Kidney epithelial cell (primary cell): ENCODE results near the gene SHC3. TPM values are rescaled to one million over a fixed set of nuclear protein-coding genes. Genes with fewer than 3 reads are reported as not detected.

Experiments
- DNase-seq: peaks from one replicate; pipeline ENCODE4 v3.0.0-alpha.2; 2010; ENCODE audit warnings: low read depth
- H3K27me3 ChIP-seq: 2 replicates; pipeline ENCODE4 v1.6.0; 2011; ENCODE audit warnings: low read length; ENCODE audit not compliant: control insufficient read depth, insufficient read depth
- H3K36me3 ChIP-seq: 2 replicates; pipeline ENCODE4 v1.5.1; 2011; ENCODE audit warnings: low read length; ENCODE audit not compliant: control insufficient read depth, insufficient read depth
- H3K4me3 ChIP-seq: 2 replicates; pipeline ENCODE4 v1.5.1; 2011; ENCODE audit warnings: low read depth, mild to moderate bottlenecking, control low read depth, low read length
- total RNA-seq: library from RNA; depleted of rRNA; stranded (reverse); fragments of >200 nt; gene quantifications from 2 replicates; pipeline ENCODE4 v1.2.3, GENCODE V29; 2015
- TF ChIP-seq, protein P1 (sequence below): IDR thresholded peaks from 2 replicates; pipeline ENCODE4 v1.5.1; 2011; ENCODE audit warnings: mild to moderate bottlenecking, moderate library complexity, low read length, control low read depth, inconsistent platforms; ENCODE audit not compliant: insufficient read depth, poor library complexity, severe bottlenecking

Gene SHC3
- total RNA-seq, 1 donor from 2014 or later: 2.9 TPM

DNA sequence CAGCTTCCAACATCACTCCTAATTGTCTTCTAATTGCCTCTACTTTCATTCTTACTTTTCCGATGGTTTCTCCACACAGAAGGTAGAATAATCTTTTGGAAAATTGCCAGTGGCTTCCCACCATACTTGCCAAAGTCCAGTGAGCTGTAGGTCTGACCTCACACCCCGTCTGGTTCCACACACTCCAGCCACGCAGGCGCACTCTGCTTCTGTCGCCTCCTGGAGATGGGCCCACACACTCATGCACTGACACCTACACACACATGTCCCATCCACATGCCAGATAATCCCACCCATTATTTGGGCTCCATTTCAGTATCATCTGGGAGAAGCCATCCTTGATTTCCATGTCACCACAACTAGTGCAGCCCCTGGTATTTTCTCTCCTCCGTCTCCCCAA is 12.7 kb downstream of the SHC3 start:
- no peak for DNase-seq
- H3K4me3 ChIP-seq: no peak overlapping the region
- TF ChIP-seq, protein P1, sequence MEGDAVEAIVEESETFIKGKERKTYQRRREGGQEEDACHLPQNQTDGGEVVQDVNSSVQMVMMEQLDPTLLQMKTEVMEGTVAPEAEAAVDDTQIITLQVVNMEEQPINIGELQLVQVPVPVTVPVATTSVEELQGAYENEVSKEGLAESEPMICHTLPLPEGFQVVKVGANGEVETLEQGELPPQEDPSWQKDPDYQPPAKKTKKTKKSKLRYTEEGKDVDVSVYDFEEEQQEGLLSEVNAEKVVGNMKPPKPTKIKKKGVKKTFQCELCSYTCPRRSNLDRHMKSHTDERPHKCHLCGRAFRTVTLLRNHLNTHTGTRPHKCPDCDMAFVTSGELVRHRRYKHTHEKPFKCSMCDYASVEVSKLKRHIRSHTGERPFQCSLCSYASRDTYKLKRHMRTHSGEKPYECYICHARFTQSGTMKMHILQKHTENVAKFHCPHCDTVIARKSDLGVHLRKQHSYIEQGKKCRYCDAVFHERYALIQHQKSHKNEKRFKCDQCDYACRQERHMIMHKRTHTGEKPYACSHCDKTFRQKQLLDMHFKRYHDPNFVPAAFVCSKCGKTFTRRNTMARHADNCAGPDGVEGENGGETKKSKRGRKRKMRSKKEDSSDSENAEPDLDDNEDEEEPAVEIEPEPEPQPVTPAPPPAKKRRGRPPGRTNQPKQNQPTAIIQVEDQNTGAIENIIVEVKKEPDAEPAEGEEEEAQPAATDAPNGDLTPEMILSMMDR: no peak
- H3K27me3 ChIP-seq: no peaks in the 10 kb centered on the region
- H3K36me3 ChIP-seq: no peaks in the 10 kb centered on the region

DNA sequence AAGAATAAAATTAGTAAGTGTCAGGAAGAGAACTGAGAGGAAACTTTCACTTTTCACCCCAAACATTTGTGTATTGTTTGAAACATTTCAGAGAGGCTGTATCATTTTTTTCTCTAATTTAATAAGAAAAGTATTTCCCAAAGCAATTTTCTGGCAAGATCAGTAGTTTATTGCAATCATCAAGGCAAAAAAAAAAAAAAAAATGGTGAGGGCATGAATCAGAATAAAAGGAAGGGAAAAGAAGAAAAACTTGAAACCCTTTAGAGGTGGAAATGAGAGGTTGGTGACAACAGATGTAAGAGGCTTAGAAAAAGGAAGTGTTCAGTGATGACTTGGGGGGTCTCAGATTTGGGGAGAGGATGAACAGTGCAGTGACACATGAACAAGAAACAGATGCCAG is 13.3 kb downstream of the SHC3 start:
- TF ChIP-seq, protein P1: no peak
- no peak for DNase-seq
- Histone ChIP-seq H3K36me3 (no peaks in the 10 kb centered on the region), H3K27me3 (no peaks in the 10 kb centered on the region), H3K4me3 (no peak overlapping the region)

DNA sequence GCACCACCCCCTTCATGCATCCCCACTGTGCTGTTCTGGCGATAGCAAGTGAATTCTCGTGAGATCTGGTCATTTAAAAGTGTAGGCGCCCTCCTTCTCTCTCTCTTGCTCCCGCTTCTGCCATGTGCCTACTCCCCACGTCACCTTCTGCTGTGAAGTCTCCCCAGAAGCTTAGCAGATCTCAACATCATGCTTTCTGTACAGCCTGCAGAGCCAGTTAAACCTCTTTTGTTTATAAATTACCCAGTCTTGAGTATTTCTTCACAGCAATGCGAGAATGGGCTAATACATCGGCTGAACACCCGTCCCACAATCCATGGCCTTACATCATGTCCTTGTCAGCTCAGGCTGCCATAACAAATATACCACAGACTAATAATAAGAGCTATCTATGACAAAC is 17.4 kb downstream of the SHC3 start:
- Histone ChIP-seq H3K4me3 (no peak overlapping the region), H3K36me3 (no peaks in the 10 kb centered on the region), H3K27me3 (no peaks in the 10 kb centered on the region)
- DNase-seq: no peak
- TF ChIP-seq, protein P1: no peak

DNA sequence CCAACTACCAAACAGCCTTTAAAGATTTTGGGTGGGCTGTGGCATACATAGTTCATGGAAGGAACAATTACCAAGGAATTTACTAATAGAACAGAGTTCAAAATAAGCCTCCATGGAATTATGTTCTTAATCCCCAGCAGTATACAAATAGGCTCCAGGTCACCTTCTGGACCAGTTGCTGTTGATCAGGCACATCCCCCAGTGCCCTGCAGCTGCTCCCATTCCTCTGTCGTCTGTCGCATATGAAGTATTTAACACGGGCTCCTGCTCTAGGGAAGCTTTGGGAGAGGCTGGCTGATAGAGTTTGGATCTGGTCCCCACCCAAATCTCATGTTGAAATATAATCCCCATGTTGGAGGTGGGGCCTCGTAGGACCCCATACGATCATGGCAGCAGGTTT is 17.8 kb downstream of the SHC3 start:
- no peaks in the 10 kb centered on the region for H3K36me3 ChIP-seq
- H3K4me3 ChIP-seq: no peak overlapping the region
- no peaks in the 10 kb centered on the region for H3K27me3 ChIP-seq
- DNase-seq: no peak
- TF ChIP-seq, protein P1: no peak

DNA sequence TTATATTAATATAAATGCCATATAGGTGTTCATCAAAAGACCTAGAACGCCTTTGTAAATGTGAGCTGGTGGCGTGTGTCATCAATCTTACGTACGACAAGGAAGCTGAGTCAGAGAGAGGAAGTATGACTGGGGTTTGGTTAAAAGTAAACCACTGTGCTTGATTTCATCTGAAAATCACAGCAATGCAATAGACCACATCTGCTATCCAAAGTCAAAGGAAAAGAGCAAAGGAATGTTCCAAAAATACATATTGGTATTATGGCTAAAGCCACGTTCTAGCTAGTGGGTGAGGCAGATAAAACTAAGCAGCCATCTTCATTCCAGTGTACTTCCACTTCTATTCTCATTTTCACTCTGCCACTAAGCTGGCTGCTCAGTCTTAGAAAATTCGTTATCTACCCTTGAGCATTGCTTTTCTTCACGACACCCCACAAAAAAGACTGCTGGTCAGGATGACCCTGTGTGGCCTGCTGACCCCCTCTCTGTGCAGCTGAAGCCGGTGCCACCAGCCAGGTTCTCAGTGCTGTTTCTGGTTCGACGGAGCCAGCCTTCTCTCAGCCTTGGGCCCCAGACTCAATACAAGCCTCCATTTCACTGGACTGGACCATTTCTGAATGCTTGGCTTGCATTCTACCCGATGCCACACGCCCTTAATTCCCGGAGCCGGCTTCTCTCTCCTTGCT is 23.8 kb downstream of the SHC3 start:
- TF ChIP-seq, protein P1: no peak
- H3K4me3 ChIP-seq: no peak overlapping the region

DNA sequence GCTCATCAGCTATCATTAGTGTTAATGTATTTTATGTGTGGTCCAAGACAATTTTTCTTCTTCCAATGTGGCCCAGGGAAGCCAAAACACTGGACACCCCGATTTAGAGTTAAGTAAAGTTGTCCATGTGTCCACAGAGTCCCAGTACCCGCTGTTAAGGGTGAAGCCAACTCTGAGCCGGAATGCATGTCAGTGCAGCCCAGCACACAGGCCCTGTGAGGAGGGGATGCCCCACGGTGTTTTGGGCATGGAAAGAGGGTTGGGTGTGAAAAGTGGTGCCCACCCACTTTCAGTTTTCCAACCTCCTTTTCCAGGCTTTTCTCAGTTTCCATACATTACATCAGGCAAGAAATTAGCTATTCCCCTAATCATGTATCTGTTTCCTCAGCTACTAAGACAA is 24.4 kb downstream of the SHC3 start:
- Histone ChIP-seq H3K4me3 (no peak overlapping the region), H3K27me3 (no peaks in the 10 kb centered on the region), H3K36me3 (no peaks in the 10 kb centered on the region)
- DNase-seq: no peak
- TF ChIP-seq, protein P1: no peak

More for the DNA sequence above, 23.8 kb downstream of the SHC3 start:
- Histone ChIP-seq H3K27me3 (no peaks in the 10 kb centered on the region), H3K36me3 (no peaks in the 10 kb centered on the region)
- DNase-seq: peak; percentile 79
